ENCODE results near the gene CDO1.
"Not testable (repeated sequence)": the region's sequence is repeated elsewhere in the genome, so short reads cannot be mapped to it uniquely, and the experiment has no call there.

The CDO1 gene

DNA sequence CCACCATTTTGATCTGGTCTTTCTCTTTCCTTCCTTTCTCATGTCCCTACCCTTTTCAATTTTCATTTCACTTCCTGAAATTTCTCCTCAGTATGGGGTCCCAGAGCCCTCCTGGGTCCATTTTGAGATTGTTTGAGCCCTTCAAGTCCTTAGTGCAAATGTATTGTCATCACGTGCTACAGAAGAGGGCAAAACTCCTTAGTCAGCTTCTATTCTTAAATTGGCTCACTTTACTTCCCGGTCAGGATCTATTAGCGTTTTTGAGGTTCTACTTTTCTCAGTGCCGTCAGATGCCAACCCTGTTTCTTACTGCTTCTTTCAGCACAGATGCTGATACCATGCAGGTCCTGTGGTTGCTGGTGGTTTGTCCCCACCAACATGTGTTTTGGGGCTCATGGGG lies 19.0 kb upstream of the CDO1 start:
- no peak for FAIRE-seq
- no peak for DNase-seq (ENCODE audit: insufficient read length, low spot score)
- no peak for TF ChIP-seq POU2F2 (IDR thresholded peaks at IDR 0.05; ENCODE audit: low read depth, low read length)
- no peak for TF ChIP-seq POLR2A (IDR thresholded peaks at IDR 0.05; ENCODE audit: low read depth, low read length)

DNA sequence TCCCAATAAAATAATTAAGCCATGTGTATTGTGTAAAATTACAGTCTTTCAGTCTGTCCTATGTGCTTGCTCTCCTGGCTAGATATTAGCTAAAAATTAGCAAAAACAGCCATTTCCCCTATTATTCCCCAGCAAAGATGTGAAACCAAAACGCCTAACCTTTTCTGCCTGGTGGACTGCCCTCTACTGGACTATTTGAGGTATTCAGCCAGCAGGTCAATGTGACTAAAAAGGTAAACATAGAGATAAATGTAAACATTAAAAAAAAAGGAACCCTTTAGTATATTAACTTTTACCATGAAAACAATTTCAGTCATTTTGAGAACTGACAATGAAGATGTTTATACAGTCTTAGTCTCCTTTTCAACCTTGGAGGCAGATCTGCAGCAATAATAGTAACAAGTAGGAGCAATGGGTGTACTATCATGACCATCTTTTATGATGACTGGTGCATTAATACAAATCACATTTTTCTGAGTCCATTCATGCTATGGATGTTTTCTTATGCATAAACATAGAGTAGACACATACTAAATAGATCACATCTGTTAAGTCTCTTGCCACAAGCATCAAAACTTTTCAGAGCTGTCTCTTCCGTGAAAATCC lies 14.8 kb upstream of the CDO1 start:
- FAIRE-seq (peak; percentile 82), DNase-seq (ENCODE audit: insufficient read length, low spot score) (no peak)
- TF ChIP-seq TAF1 (IDR thresholded peaks at IDR 0.05; ENCODE audit: low read depth, low read length) (no peak), PAX5 (IDR thresholded peaks at IDR 0.05; ENCODE audit: insufficient read depth, low read length, severe bottlenecking) (no peak), POU2F2 (IDR thresholded peaks at IDR 0.05; ENCODE audit: low read depth, low read length) (no peak), POLR2A (IDR thresholded peaks at IDR 0.05; ENCODE audit: low read depth, low read length) (no peak), SPI1 (IDR thresholded peaks at IDR 0.05; ENCODE audit: low read depth, low read length) (no peak), POLR2AphosphoS5 (IDR thresholded peaks at IDR 0.05; ENCODE audit: low read depth, low read length) (no peak)

DNA sequence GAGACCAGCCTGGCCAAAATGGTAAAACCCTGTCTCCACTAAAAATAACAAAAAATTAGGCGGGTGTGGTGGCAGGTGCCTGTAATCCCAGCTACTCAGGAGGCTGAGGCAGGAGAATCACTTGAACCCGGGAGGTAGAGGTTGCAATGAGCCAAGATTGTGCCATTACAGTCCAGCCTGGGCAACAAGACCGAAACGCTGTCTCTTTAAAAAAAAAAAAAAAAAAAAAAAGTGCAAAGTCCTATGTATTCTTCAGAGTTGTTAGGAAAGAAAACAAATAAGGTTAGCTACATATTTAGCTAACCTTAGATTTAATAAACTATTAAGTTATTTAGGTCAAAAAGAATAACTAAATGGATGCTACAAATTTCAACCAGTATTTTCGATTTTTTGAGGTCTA lies 13.5 kb upstream of the CDO1 start:
- TF ChIP-seq POLR2A (IDR thresholded peaks at IDR 0.05; ENCODE audit: low read depth, low read length): no peak
- TF ChIP-seq POU2F2 (IDR thresholded peaks at IDR 0.05; ENCODE audit: low read depth, low read length): no peak
- no peak for DNase-seq (ENCODE audit: insufficient read length, low spot score)
- no peak for FAIRE-seq

DNA sequence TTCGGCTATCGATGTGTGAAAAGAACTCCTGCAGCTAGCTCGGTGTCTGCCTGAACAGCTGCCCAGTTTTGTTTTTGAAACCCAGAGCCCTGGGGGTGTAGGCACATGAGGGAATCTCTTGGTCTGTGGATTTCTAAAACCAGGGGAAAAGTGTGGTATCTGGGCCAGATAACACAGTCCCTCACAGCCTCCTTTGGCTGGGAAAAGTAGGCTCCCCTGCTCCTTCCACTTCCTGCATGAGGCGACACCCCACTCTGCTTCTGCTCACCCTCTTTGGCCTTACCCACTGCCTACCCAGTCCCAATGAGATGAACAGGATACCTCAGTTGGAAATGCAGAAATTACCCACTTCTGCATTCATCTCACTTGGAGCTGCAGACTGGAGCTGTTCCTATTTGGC lies 9.5 kb upstream of the CDO1 start:
- FAIRE-seq (no peak), DNase-seq (ENCODE audit: insufficient read length, low spot score) (no peak)
- TF ChIP-seq PAX5 (IDR thresholded peaks at IDR 0.05; ENCODE audit: insufficient read depth, low read length, severe bottlenecking) (no peak), POLR2A (IDR thresholded peaks at IDR 0.05; ENCODE audit: low read depth, low read length) (no peak), TAF1 (IDR thresholded peaks at IDR 0.05; ENCODE audit: low read depth, low read length) (no peak), POLR2AphosphoS5 (IDR thresholded peaks at IDR 0.05; ENCODE audit: low read depth, low read length) (no peak), SPI1 (IDR thresholded peaks at IDR 0.05; ENCODE audit: low read depth, low read length) (no peak), POU2F2 (IDR thresholded peaks at IDR 0.05; ENCODE audit: low read depth, low read length) (no peak)

DNA sequence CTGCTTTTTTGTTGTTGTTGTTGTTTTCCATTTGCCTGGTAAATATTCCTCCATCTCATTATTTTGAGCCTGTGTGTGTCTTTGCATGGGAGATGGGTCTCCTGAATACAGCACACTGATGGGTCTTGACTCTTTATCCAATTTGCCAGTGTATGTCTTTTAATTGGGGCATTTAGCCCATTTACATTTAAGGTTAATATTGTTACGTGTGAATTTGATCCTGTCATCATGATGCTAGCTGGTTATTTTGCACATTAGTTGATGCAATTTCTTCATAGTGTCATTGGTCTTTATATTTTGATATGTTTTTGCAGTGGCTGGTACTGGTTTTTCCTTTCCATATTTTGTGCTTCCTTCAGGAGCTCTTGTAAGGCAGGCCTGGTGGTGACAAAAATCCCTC lies 8.5 kb upstream of the CDO1 start:
- not testable (repeated sequence) for DNase-seq (ENCODE audit: insufficient read length, low spot score); FAIRE-seq

DNA sequence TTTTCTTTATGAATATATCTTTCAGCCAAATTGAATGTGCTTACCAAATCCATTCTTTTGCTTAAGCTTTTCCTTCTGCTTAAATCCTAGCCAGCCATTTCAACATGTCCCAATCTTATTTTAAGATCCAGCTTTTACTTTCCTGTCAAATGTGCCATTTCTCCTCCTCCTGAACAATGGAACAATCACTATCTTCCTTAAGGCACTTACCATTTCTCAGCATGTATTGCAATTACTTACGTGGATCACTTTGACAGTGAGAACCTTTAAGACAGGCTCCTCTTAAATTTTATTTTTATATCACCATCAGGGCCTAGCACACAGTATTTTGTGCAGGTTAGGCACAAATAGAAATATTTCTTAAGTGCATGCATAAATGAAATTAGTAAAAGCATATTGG lies 4.4 kb upstream of the CDO1 start:
- DNase-seq (ENCODE audit: insufficient read length, low spot score) (no peak), FAIRE-seq (no peak)
- TF ChIP-seq PAX5 (IDR thresholded peaks at IDR 0.05; ENCODE audit: insufficient read depth, low read length, severe bottlenecking) (no peak), SPI1 (IDR thresholded peaks at IDR 0.05; ENCODE audit: low read depth, low read length) (no peak), POLR2A (IDR thresholded peaks at IDR 0.05; ENCODE audit: low read depth, low read length) (no peak), TAF1 (IDR thresholded peaks at IDR 0.05; ENCODE audit: low read depth, low read length) (no peak), POU2F2 (IDR thresholded peaks at IDR 0.05; ENCODE audit: low read depth, low read length) (no peak), POLR2AphosphoS5 (IDR thresholded peaks at IDR 0.05; ENCODE audit: low read depth, low read length) (no peak)

DNA sequence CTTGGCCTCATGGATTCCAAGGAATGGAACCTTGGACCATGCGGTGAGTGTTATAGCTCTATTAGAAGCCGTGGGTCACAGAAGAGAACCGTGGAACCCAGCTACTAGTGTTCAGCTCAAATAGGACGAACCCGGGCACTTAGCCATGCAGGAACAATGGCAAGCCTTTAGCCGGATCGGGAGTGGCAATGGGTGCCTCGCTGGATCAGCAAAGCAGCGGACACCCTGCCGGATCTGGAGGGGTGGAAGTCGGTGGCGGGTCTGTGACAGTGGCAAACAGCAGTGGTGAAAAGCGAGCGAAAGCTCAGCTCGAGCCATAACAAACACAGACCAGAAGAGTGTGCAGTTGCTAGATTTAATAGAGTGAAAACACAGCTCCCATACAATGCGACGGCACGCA lies 2.4 kb upstream of the CDO1 start:
- DNase-seq (ENCODE audit: insufficient read length, low spot score) (no peak), FAIRE-seq (no peak)
- TF ChIP-seq POLR2AphosphoS5 (IDR thresholded peaks at IDR 0.05; ENCODE audit: low read depth, low read length) (no peak), POU2F2 (IDR thresholded peaks at IDR 0.05; ENCODE audit: low read depth, low read length) (no peak), PAX5 (IDR thresholded peaks at IDR 0.05; ENCODE audit: insufficient read depth, low read length, severe bottlenecking) (no peak), POLR2A (IDR thresholded peaks at IDR 0.05; ENCODE audit: low read depth, low read length) (no peak), TAF1 (IDR thresholded peaks at IDR 0.05; ENCODE audit: low read depth, low read length) (no peak), SPI1 (IDR thresholded peaks at IDR 0.05; ENCODE audit: low read depth, low read length) (no peak)

DNA sequence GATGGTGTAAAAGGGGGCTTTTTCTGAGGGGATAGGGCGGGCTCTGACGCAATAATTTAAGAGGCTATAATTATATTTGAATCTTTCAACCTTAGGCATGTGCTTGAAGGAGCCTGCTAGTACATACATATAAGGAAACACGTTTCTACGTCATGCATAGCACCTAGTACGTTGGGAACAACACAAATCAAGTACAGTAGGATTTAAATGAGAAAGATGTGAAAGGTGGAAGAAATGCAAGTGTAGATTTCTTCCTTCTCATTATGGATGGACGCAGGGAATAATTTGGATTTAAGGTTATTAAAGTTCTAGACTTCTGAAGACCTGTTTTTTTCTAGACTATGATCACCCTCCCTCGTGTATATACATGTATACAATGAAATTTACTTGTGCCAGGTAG lies 927 bp upstream of the CDO1 start:
- no peak for TF ChIP-seq POLR2A (IDR thresholded peaks at IDR 0.05; ENCODE audit: low read depth, low read length)
- TF ChIP-seq TAF1 (IDR thresholded peaks at IDR 0.05; ENCODE audit: low read depth, low read length): no peak
- no peak for TF ChIP-seq SPI1 (IDR thresholded peaks at IDR 0.05; ENCODE audit: low read depth, low read length)
- no peak for TF ChIP-seq POLR2AphosphoS5 (IDR thresholded peaks at IDR 0.05; ENCODE audit: low read depth, low read length)
- no peak for TF ChIP-seq POU2F2 (IDR thresholded peaks at IDR 0.05; ENCODE audit: low read depth, low read length)
- no peak for TF ChIP-seq PAX5 (IDR thresholded peaks at IDR 0.05; ENCODE audit: insufficient read depth, low read length, severe bottlenecking)
- DNase-seq (ENCODE audit: insufficient read length, low spot score) (no peak), FAIRE-seq (no peak)

DNA sequence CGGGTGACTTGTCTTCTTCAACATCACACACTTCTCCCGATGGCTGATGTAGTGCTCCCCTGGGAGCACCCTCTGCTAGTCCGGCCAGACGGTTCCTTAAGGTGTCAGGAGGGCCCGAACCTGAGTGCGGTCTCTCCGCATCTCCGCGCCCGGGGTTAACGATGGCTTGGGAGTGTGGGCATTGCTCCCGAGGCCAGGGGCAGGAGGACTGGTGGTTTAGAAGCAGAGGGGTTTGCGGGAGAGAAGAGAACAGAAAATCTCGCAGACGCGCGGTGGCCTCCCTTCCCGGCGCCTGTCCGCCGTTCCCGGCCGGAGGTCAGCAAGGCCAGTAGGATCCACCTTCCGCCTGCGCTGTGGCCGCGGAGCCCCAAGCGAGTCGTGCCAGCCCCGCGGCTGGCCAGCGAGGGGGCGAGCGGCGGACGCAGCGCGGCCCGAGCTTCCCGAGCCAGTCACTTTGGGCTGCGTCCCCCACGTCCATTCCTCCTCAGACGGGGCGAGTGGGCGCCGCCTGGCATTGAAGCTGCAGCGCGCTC lies 700 bp downstream of the CDO1 start:
- FAIRE-seq (peak; percentile 16), DNase-seq (ENCODE audit: insufficient read length, low spot score) (no peak)
- TF ChIP-seq PAX5 (IDR thresholded peaks at IDR 0.05; ENCODE audit: insufficient read depth, low read length, severe bottlenecking) (no peak), SPI1 (IDR thresholded peaks at IDR 0.05; ENCODE audit: low read depth, low read length) (no peak), TAF1 (IDR thresholded peaks at IDR 0.05; ENCODE audit: low read depth, low read length) (no peak), POU2F2 (IDR thresholded peaks at IDR 0.05; ENCODE audit: low read depth, low read length) (no peak), POLR2A (IDR thresholded peaks at IDR 0.05; ENCODE audit: low read depth, low read length) (no peak), POLR2AphosphoS5 (IDR thresholded peaks at IDR 0.05; ENCODE audit: low read depth, low read length) (no peak)

DNA sequence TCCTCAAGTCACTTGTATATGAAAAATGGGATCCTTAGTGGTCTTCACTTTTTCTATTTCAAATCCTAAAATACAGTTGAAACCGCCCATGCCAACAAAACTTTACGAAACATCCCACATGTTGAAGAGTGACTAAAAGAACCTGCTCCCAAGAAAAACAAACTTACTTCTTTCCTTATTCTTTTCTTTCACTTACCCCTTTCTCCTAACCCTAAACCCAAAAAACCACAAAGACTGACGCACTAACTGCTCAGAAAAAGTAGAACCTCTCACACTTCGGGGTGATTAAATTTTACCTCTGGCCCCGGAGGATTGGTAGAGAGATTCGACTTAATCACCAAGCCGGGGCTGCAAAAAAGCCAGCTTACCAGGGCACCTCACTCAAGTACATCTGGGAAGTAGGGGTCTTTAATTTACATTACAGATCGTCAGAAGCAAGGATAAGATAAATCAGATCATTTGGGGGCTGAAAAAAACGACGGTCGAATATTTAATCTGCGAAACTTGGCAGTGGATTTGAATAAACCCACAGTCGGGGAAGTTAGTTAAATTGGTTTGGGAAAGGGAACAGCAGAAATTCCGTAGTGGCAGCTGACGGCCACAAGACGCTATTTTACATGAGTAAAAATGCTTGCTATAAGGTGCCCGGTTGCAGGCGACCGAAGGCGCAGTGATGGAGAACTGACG lies 1.3 kb downstream of the CDO1 start:
- TF ChIP-seq SPI1 (IDR thresholded peaks at IDR 0.05; ENCODE audit: low read depth, low read length) (no peak), POLR2A (IDR thresholded peaks at IDR 0.05; ENCODE audit: low read depth, low read length) (no peak), POU2F2 (IDR thresholded peaks at IDR 0.05; ENCODE audit: low read depth, low read length) (no peak), PAX5 (IDR thresholded peaks at IDR 0.05; ENCODE audit: insufficient read depth, low read length, severe bottlenecking) (no peak), POLR2AphosphoS5 (IDR thresholded peaks at IDR 0.05; ENCODE audit: low read depth, low read length) (no peak), TAF1 (IDR thresholded peaks at IDR 0.05; ENCODE audit: low read depth, low read length) (no peak)
- FAIRE-seq (no peak), DNase-seq (ENCODE audit: insufficient read length, low spot score) (no peak)

All from GM12891 (cell line).